ENCODE data around the gene MPZL2. TPM values are rescaled to one million over a fixed set of nuclear protein-coding genes. Genes with fewer than 3 reads are reported as not detected.

The MPZL2 gene
- total RNA-seq: 1.2 TPM in 1 of 2 replicates, not detected in the other

GRCh38 chr11:118263695-118264568 lies at the start of gene MPZL2:
TSS of gene MPZL2 (minus strand) at chr11:118264297. CDS start at chr11:118264153, 144 bp downstream.

GRCh38 chr11:118304568-118305248 lies 40.6 kb upstream of the MPZL2 start, which contains the start of gene CD3E:
TSS of gene CD3E (plus strand) at chr11:118304730. CDS start at chr11:118304953, 223 bp downstream.

GRCh38 chr11:118251858-118252652 lies 12.0 kb downstream of the MPZL2 start, which contains the start of gene MPZL3:
TSS of gene MPZL3 (minus strand) at chr11:118252365. CDS start at chr11:118252294, 71 bp downstream.

GRCh38 chr11:118224511-118225188 lies 39.4 kb downstream of the MPZL2 start, which contains the start of gene JAML:
TSS of gene JAML (minus strand) at chr11:118225011. CDS start at chr11:118214866, 10,145 bp downstream.

Other genes starting within 250 kb of the MPZL2 start
- gene TMPRSS4, start 187.2 kb downstream of the MPZL2 start, total RNA-seq: not detected in 2 replicates
- not detected in 2 replicates for gene SMIM35, start 177.3 kb downstream of the MPZL2 start, total RNA-seq
- under 0.01 and 0.09 TPM in 2 replicates for gene SCN4B, start 111.5 kb downstream of the MPZL2 start, total RNA-seq
- under 0.01 TPM in 1 of 2 replicates, not detected in the other for gene SCN2B, start 87.7 kb downstream of the MPZL2 start, total RNA-seq
- gene JAML, start 39.3 kb downstream of the MPZL2 start, total RNA-seq: not detected in 2 replicates
- 0.89 and 1.1 TPM in 2 replicates for gene MPZL3, start 11.9 kb downstream of the MPZL2 start, total RNA-seq
- not detected in 2 replicates for gene CD3E, start 40.4 kb upstream of the MPZL2 start, total RNA-seq
- gene CD3D, start 78.4 kb upstream of the MPZL2 start, total RNA-seq: not detected in 2 replicates
- gene CD3G, start 80.0 kb upstream of the MPZL2 start, total RNA-seq: not detected in 2 replicates
- gene UBE4A, start 95.3 kb upstream of the MPZL2 start, total RNA-seq: 37.4 and 42.0 TPM in 2 replicates
- 24.6 and 34.7 TPM in 2 replicates for gene ATP5MG, start 137.3 kb upstream of the MPZL2 start, total RNA-seq
- 27.3 and 55.5 TPM in 2 replicates for gene KMT2A, start 172.2 kb upstream of the MPZL2 start, total RNA-seq

Data from smooth muscle cell of the umbilical artery (primary cell).